WTC11 (cell line): ENCODE measurements around the gene LGR6. TPM values are rescaled to one million over a fixed set of nuclear protein-coding genes. Genes with fewer than 3 reads are reported as not detected.

Source experiments
- ATAC-seq: fragments of 200-7000 bp; cut with Tn5 transposase; 2 replicates; pipeline ENCODE4 v1.10.0; 2021; ENCODE audit warnings: mild to moderate bottlenecking, moderate library complexity
- CTCF ChIA-PET: fragments of 300-600 bp; sonication (Branson Sonifier 250); formaldehyde crosslinking; loops from one replicate; lab custom pipeline; 2021; ENCODE audit warnings: antibody characterized with exemption; lab: Charles Lee
- POLR2A ChIA-PET: fragments of 350-600 bp; sonication (Branson Sonifier 250); formaldehyde crosslinking; loops from one replicate; lab custom pipeline; 2021; ENCODE audit warnings: antibody characterized with exemption; lab: Charles Lee
- DNase-seq: peaks from one replicate; pipeline ENCODE4 v3.0.0; 2021; ENCODE audit warnings: low spot score
- H3K27ac Mint-ChIP-seq: 2 replicates; pipeline ENCODE4 v1.8.0; 2021; ENCODE audit warnings: mixed read lengths
- H3K27me3 Mint-ChIP-seq: 2 replicates; pipeline ENCODE4 v1.8.0; 2021; ENCODE audit warnings: low read depth, mild to moderate bottlenecking, moderate library complexity, mixed read lengths
- H3K36me3 Mint-ChIP-seq: 2 replicates; pipeline ENCODE4 v1.8.0; 2021; ENCODE audit warnings: mixed read lengths
- H3K4me1 Mint-ChIP-seq: 2 replicates; pipeline ENCODE4 v1.8.0; 2022; ENCODE audit warnings: mixed read lengths
- H3K4me3 Mint-ChIP-seq: 2 replicates; pipeline ENCODE4 v1.8.0; 2021; ENCODE audit warnings: mild to moderate bottlenecking, moderate library complexity, mixed read lengths
- H3K9me3 Mint-ChIP-seq: 2 replicates; pipeline ENCODE4 v1.8.0; 2021; ENCODE audit warnings: mixed read lengths
- AFF4 ChIP-seq: sonication (generic); formaldehyde crosslinking; IDR thresholded peaks from 2 replicates; pipeline ENCODE4 v1.8.1; 2023; ENCODE audit warnings: mild to moderate bottlenecking, missing genetic modification reagents, borderline replicate concordance
- CBFB ChIP-seq: sonication (generic); formaldehyde crosslinking; IDR thresholded peaks from 2 replicates; pipeline ENCODE4 v1.8.1; 2022; ENCODE audit warnings: mild to moderate bottlenecking, low read depth, missing genetic modification reagents
- MYBL2 ChIP-seq: sonication (generic); formaldehyde crosslinking; IDR thresholded peaks from 2 replicates; pipeline ENCODE4 v1.8.1; 2023; ENCODE audit warnings: mild to moderate bottlenecking, moderate library complexity, missing genetic modification reagents
- NR2C2 ChIP-seq: sonication (generic); formaldehyde crosslinking; IDR thresholded peaks from 2 replicates; pipeline ENCODE4 v1.8.0; 2022; ENCODE audit warnings: mild to moderate bottlenecking, missing genetic modification reagents
- SMAD3 ChIP-seq: sonication (generic); formaldehyde crosslinking; IDR thresholded peaks from 2 replicates; pipeline ENCODE4 v1.8.0; 2022; ENCODE audit warnings: missing genetic modification reagents, mild to moderate bottlenecking, borderline replicate concordance
- TP53 ChIP-seq: sonication (generic); formaldehyde crosslinking; IDR thresholded peaks from 2 replicates; pipeline ENCODE4 v1.8.1; 2023; ENCODE audit warnings: mild to moderate bottlenecking, missing genetic modification reagents
- ZMAT4 ChIP-seq: fragments of 250-450 bp; sonication (Bioruptor Pico); IDR thresholded peaks from 2 replicates; pipeline ENCODE4 v1.9.0; 2021; ENCODE audit warnings: mild to moderate bottlenecking
- total RNA-seq: library from RNA; stranded (reverse); gene quantifications from 3 replicates; pipeline ENCODE4 v1.2.3, GENCODE V29; 2021
- TF ChIP-seq, protein P1 (sequence below): fragments of 250-450 bp; sonication (Bioruptor Pico); IDR thresholded peaks from 2 replicates; pipeline ENCODE4 v1.9.0; 2021; ENCODE audit warnings: moderate library complexity, mild to moderate bottlenecking, inconsistent platforms, borderline replicate concordance
- TF ChIP-seq, protein P2 (sequence below): fragments of 250-450 bp; sonication (Bioruptor Pico); IDR thresholded peaks from 2 replicates; pipeline ENCODE4 v1.9.0; 2021; ENCODE audit warnings: mild to moderate bottlenecking
- TF ChIP-seq, protein P3 (sequence below): sonication (generic); formaldehyde crosslinking; IDR thresholded peaks from 2 replicates; pipeline ENCODE4 v1.8.0; 2023; ENCODE audit warnings: missing genetic modification reagents, mild to moderate bottlenecking, borderline replicate concordance
- TF ChIP-seq, protein P4 (sequence below): sonication (generic); formaldehyde crosslinking; conservative IDR thresholded peaks from 2 replicates; pipeline ENCODE4 v1.8.1; 2022; ENCODE audit warnings: mild to moderate bottlenecking, missing genetic modification reagents
- TF ChIP-seq, protein P5 (sequence below): sonication (generic); formaldehyde crosslinking; IDR thresholded peaks from 2 replicates; pipeline ENCODE4 v1.8.0; 2022; ENCODE audit warnings: mild to moderate bottlenecking, missing genetic modification reagents
- TF ChIP-seq, protein P6 (sequence below): sonication (generic); formaldehyde crosslinking; IDR thresholded peaks from 2 replicates; pipeline ENCODE4 v1.8.0; 2022; ENCODE audit warnings: missing genetic modification reagents

LGR6 gene
- total RNA-seq, 1 experiment from 2014 or later: 1.1 TPM

GRCh38 chr1:202199040-202199889 lies 5.7 kb downstream of the LGR6 start:
- H3K36me3 Mint-ChIP-seq: no peaks in the 10 kb centered on the region
- no peak overlapping the region for H3K27ac Mint-ChIP-seq
- TF ChIP-seq NR2C2 (CRISPR knock-in tag) (no peak), TP53 (CRISPR knock-in tag) (no peak), AFF4 (no peak)
- POLR2A ChIA-PET: no interaction called here
- DNase-seq (no peak), ATAC-seq (no peak)
- CTCF ChIA-PET: interaction anchor here (0.6 to 1.7 kb wide), 11 partner anchors 10 to 212 kb away, joined by 3 to 19 read pairs (median 6); no protein-coding TSS in a partner anchor
- no peak overlapping the region for H3K4me3 Mint-ChIP-seq
- no peaks in the 10 kb centered on the region for H3K9me3 Mint-ChIP-seq
- 0 out of 2 replicates have a peak, but pooled peaks cover 3% of the 10 kb centered on the region for H3K4me1 Mint-ChIP-seq
- H3K27me3 Mint-ChIP-seq: peaks cover 26% of the 10 kb centered on the region

DNA sequence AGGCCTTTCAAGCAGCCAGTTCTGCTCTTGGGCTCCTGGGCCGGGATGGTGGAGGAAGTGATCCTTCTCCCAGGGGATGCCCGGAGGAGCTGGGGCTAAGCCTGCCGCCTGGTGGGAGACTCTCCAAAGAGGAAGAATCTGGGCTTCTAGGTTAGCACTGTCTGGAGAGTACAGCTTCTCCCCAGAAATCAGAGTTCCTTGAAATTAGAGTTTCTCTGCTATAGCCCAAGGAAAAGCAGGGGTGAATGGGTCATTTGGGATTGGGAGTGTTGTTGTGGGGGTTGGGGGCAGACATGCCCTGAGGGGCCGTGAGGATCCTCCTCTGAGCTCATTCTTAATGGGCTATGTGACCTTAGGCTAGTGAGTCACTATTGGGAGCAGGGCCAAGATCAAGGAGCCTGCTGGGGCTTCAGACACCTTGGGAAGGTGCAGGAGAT lies 6.5 kb downstream of the LGR6 start:
- no peak overlapping the region for H3K27ac Mint-ChIP-seq
- no peaks in the 10 kb centered on the region for H3K36me3 Mint-ChIP-seq
- 0 out of 2 replicates have a peak, but pooled peaks cover 3% of the 10 kb centered on the region for H3K4me1 Mint-ChIP-seq
- H3K9me3 Mint-ChIP-seq: no peaks in the 10 kb centered on the region
- peak; percentile 60 for ATAC-seq
- POLR2A ChIA-PET: no interaction called here
- peaks cover 17% of the 10 kb centered on the region for H3K27me3 Mint-ChIP-seq
- CTCF ChIA-PET: interaction anchor here (1.0 to 1.7 kb wide), 9 partner anchors 11 to 130 kb away, joined by 3 to 19 read pairs (median 6); no protein-coding TSS in a partner anchor
- no peak overlapping the region for H3K4me3 Mint-ChIP-seq
- no peak for DNase-seq
- TF ChIP-seq, protein P1, sequence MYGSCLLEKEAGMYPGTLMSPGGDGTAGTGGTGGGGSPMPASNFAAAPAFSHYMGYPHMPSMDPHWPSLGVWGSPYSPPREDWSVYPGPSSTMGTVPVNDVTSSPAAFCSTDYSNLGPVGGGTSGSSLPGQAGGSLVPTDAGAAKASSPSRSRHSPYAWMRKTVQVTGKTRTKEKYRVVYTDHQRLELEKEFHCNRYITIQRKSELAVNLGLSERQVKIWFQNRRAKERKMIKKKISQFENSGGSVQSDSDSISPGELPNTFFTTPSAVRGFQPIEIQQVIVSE (CRISPR knock-in tag): no peak
- TF ChIP-seq CBFB (CRISPR knock-in tag): no peak
- TF ChIP-seq, protein P2, sequence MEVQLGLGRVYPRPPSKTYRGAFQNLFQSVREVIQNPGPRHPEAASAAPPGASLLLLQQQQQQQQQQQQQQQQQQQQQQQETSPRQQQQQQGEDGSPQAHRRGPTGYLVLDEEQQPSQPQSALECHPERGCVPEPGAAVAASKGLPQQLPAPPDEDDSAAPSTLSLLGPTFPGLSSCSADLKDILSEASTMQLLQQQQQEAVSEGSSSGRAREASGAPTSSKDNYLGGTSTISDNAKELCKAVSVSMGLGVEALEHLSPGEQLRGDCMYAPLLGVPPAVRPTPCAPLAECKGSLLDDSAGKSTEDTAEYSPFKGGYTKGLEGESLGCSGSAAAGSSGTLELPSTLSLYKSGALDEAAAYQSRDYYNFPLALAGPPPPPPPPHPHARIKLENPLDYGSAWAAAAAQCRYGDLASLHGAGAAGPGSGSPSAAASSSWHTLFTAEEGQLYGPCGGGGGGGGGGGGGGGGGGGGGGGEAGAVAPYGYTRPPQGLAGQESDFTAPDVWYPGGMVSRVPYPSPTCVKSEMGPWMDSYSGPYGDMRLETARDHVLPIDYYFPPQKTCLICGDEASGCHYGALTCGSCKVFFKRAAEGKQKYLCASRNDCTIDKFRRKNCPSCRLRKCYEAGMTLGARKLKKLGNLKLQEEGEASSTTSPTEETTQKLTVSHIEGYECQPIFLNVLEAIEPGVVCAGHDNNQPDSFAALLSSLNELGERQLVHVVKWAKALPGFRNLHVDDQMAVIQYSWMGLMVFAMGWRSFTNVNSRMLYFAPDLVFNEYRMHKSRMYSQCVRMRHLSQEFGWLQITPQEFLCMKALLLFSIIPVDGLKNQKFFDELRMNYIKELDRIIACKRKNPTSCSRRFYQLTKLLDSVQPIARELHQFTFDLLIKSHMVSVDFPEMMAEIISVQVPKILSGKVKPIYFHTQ (CRISPR knock-in tag): no peak
- TF ChIP-seq ZMAT4 (CRISPR knock-in tag): no peak
- TF ChIP-seq, protein P3, sequence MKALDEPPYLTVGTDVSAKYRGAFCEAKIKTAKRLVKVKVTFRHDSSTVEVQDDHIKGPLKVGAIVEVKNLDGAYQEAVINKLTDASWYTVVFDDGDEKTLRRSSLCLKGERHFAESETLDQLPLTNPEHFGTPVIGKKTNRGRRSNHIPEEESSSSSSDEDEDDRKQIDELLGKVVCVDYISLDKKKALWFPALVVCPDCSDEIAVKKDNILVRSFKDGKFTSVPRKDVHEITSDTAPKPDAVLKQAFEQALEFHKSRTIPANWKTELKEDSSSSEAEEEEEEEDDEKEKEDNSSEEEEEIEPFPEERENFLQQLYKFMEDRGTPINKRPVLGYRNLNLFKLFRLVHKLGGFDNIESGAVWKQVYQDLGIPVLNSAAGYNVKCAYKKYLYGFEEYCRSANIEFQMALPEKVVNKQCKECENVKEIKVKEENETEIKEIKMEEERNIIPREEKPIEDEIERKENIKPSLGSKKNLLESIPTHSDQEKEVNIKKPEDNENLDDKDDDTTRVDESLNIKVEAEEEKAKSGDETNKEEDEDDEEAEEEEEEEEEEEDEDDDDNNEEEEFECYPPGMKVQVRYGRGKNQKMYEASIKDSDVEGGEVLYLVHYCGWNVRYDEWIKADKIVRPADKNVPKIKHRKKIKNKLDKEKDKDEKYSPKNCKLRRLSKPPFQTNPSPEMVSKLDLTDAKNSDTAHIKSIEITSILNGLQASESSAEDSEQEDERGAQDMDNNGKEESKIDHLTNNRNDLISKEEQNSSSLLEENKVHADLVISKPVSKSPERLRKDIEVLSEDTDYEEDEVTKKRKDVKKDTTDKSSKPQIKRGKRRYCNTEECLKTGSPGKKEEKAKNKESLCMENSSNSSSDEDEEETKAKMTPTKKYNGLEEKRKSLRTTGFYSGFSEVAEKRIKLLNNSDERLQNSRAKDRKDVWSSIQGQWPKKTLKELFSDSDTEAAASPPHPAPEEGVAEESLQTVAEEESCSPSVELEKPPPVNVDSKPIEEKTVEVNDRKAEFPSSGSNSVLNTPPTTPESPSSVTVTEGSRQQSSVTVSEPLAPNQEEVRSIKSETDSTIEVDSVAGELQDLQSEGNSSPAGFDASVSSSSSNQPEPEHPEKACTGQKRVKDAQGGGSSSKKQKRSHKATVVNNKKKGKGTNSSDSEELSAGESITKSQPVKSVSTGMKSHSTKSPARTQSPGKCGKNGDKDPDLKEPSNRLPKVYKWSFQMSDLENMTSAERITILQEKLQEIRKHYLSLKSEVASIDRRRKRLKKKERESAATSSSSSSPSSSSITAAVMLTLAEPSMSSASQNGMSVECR (CRISPR knock-in tag): no peak
- no peak for TF ChIP-seq SMAD3 (CRISPR knock-in tag)
- TF ChIP-seq, protein P4, sequence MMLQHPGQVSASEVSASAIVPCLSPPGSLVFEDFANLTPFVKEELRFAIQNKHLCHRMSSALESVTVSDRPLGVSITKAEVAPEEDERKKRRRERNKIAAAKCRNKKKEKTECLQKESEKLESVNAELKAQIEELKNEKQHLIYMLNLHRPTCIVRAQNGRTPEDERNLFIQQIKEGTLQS: no peak
- no peak for TF ChIP-seq MYBL2 (CRISPR knock-in tag)
- TF ChIP-seq, protein P5, sequence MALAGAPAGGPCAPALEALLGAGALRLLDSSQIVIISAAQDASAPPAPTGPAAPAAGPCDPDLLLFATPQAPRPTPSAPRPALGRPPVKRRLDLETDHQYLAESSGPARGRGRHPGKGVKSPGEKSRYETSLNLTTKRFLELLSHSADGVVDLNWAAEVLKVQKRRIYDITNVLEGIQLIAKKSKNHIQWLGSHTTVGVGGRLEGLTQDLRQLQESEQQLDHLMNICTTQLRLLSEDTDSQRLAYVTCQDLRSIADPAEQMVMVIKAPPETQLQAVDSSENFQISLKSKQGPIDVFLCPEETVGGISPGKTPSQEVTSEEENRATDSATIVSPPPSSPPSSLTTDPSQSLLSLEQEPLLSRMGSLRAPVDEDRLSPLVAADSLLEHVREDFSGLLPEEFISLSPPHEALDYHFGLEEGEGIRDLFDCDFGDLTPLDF (CRISPR knock-in tag): no peak
- TF ChIP-seq, protein P6, sequence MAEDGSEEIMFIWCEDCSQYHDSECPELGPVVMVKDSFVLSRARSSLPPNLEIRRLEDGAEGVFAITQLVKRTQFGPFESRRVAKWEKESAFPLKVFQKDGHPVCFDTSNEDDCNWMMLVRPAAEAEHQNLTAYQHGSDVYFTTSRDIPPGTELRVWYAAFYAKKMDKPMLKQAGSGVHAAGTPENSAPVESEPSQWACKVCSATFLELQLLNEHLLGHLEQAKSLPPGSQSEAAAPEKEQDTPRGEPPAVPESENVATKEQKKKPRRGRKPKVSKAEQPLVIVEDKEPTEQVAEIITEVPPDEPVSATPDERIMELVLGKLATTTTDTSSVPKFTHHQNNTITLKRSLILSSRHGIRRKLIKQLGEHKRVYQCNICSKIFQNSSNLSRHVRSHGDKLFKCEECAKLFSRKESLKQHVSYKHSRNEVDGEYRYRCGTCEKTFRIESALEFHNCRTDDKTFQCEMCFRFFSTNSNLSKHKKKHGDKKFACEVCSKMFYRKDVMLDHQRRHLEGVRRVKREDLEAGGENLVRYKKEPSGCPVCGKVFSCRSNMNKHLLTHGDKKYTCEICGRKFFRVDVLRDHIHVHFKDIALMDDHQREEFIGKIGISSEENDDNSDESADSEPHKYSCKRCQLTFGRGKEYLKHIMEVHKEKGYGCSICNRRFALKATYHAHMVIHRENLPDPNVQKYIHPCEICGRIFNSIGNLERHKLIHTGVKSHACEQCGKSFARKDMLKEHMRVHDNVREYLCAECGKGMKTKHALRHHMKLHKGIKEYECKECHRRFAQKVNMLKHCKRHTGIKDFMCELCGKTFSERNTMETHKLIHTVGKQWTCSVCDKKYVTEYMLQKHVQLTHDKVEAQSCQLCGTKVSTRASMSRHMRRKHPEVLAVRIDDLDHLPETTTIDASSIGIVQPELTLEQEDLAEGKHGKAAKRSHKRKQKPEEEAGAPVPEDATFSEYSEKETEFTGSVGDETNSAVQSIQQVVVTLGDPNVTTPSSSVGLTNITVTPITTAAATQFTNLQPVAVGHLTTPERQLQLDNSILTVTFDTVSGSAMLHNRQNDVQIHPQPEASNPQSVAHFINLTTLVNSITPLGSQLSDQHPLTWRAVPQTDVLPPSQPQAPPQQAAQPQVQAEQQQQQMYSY (CRISPR knock-in tag): no peak
